ENCODE measurements around the gene RET.

Gene RET

GRCh38 chr10:43076876-43077420 lies at the start of gene RET:
Gene RET, plus strand, starts transcription at chr10:43077069. Its CDS starts 190 bp downstream, at chr10:43077259.
- DNase-seq (ENCODE audit: extremely low read depth in 1 of 2, low read depth in 1 of 2) = no peak

GRCh38 chr10:43027331-43027955 lies 49.4 kb upstream of the RET start:
- DNase-seq (ENCODE audit: extremely low read depth in 1 of 2, low read depth in 1 of 2) = no peak

GRCh38 chr10:43028143-43028542 lies 48.7 kb upstream of the RET start:
- no peak for DNase-seq (ENCODE audit: extremely low read depth in 1 of 2, low read depth in 1 of 2)

GRCh38 chr10:43029043-43029442 lies 47.8 kb upstream of the RET start:
- no peak for DNase-seq (ENCODE audit: extremely low read depth in 1 of 2, low read depth in 1 of 2)

- DNase-seq (ENCODE audit: extremely low read depth in 1 of 2, low read depth in 1 of 2) = no peak
Observed at GRCh38 chr10:43032613-43033012, 44.3 kb upstream of the RET start.

GRCh38 chr10:43035800-43036199 lies 41.1 kb upstream of the RET start:
- DNase-seq (ENCODE audit: extremely low read depth in 1 of 2, low read depth in 1 of 2) = no peak

- no peak for DNase-seq (ENCODE audit: extremely low read depth in 1 of 2, low read depth in 1 of 2)
Observed at GRCh38 chr10:43036481-43037428, 40.1 kb upstream of the RET start.

- no peak for DNase-seq (ENCODE audit: extremely low read depth in 1 of 2, low read depth in 1 of 2)
Observed at GRCh38 chr10:43037440-43037839, 39.4 kb upstream of the RET start.

- DNase-seq (ENCODE audit: extremely low read depth in 1 of 2, low read depth in 1 of 2) = no peak
Observed at GRCh38 chr10:43037942-43038782, 38.7 kb upstream of the RET start.

- no peak for DNase-seq (ENCODE audit: extremely low read depth in 1 of 2, low read depth in 1 of 2)
Observed at GRCh38 chr10:43038783-43039623, 37.9 kb upstream of the RET start.

GRCh38 chr10:43039624-43040481 lies 37.0 kb upstream of the RET start:
- DNase-seq (ENCODE audit: extremely low read depth in 1 of 2, low read depth in 1 of 2) = no peak

GRCh38 chr10:43040482-43041256 lies 36.2 kb upstream of the RET start:
- DNase-seq (ENCODE audit: extremely low read depth in 1 of 2, low read depth in 1 of 2) = no peak

- DNase-seq (ENCODE audit: extremely low read depth in 1 of 2, low read depth in 1 of 2) = no peak
Observed at GRCh38 chr10:43041422-43042342, 35.2 kb upstream of the RET start.

- DNase-seq (ENCODE audit: extremely low read depth in 1 of 2, low read depth in 1 of 2) = no peak
Observed at GRCh38 chr10:43042503-43043341, 34.1 kb upstream of the RET start.

- no peak for DNase-seq (ENCODE audit: extremely low read depth in 1 of 2, low read depth in 1 of 2)
Observed at GRCh38 chr10:43043342-43043772, 33.5 kb upstream of the RET start.

- DNase-seq (ENCODE audit: extremely low read depth in 1 of 2, low read depth in 1 of 2) = no peak
Observed at GRCh38 chr10:43043773-43044447, 33.0 kb upstream of the RET start.
